ENCODE results near the gene PLD4.
A peak's percentile ranks its signal among the peaks of the same experiment; 100 is the strongest.
"Not testable (repeated sequence)": the region's sequence is repeated elsewhere in the genome, so short reads cannot be mapped to it uniquely, and the experiment has no call there.

The PLD4 gene, protein sequence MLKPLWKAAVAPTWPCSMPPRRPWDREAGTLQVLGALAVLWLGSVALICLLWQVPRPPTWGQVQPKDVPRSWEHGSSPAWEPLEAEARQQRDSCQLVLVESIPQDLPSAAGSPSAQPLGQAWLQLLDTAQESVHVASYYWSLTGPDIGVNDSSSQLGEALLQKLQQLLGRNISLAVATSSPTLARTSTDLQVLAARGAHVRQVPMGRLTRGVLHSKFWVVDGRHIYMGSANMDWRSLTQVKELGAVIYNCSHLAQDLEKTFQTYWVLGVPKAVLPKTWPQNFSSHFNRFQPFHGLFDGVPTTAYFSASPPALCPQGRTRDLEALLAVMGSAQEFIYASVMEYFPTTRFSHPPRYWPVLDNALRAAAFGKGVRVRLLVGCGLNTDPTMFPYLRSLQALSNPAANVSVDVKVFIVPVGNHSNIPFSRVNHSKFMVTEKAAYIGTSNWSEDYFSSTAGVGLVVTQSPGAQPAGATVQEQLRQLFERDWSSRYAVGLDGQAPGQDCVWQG

GRCh38 chr14:104924421-104925213 is at the start of gene PLD4:
Gene PLD4, plus strand, starts transcription at chr14:104924879. Its CDS starts 2,262 bp downstream, at chr14:104927141.
- DNase-seq (ENCODE audit: low read depth in 2 of 2) = no peak

DNA sequence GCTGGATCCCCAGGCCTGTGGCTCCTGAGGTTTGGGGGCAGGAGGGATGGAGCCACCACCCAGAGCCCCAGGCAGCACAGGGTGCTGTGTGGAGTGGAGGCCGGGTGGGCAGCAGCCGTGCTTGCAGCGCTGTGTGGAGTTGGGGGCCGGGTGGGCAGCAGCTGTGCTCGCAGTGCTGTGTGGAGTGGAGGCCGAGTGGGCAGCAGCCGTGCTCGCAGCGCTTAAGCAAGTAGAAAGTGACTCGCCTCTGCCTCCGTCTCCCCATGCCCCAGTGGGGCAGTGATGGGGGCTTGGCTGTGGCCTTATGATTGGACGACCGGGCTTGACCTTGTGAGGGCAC is 49.3 kb upstream of the PLD4 start:
- DNase-seq (ENCODE audit: low read depth in 2 of 2) = no peak

- DNase-seq (ENCODE audit: low read depth in 2 of 2) = no peak
Observed at GRCh38 chr14:104875811-104876210, 48.9 kb upstream of the PLD4 start.

DNA sequence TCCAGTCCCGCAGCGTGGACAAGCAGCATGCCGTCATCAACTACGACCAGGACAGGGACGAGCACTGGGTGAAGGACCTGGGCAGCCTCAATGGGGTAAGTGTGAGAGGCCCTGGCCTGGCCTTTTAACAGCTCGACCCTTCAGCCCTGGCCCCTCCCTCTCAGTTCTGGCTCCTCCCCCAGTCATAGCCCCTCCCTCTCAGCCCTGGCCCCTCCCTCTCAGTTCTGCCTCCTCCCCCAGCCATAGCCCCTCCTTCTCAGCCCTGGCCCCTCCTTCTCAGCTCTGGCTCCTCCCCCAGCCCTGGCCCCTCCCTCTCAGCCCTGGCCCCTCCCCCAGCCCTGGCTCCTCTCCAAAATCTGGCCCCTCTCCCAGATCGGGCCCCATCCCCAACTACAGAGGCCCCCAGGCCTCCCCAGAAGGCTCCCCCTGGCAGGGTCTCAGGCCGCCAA is 48.4 kb upstream of the PLD4 start:
- peak; percentile 5 to 11 for DNase-seq (ENCODE audit: low read depth in 2 of 2)

DNA sequence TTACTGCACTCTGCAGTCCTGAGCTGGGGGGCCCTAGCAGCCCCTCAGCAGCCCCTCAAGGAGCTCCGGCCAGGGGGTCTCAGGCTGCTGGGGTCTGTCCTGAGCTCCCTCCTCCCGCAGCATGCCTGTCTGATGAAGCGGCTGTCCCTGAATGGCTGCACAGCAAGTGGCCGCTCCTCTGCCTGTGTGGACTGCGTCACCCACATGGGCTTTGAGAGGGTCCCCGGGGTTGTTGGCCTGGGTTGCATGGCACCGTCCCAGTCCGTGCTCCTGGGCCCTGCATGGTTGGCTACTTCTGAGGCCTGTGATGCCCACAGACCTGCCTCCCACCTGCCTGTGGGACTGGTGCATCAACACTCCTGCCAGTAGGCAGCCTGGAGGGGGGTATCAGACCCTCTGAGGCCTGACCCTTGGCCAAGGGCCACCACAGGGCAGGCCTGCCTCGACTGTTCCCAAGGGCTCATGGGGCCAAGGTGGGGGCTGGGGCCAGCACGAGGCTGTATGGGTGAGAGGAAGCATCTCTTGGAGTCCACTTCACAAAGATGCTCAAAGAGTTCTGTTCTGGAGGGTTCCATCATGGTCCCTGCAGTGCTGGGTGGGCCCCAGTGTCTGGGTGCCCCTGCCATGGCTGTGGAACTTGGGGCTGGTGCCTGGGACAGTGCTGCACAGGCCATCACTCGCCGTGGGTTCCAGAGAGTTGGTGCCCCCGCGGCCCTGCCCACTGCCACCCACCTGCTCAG is 47.4 kb upstream of the PLD4 start:
- no peak for DNase-seq (ENCODE audit: low read depth in 2 of 2)

GRCh38 chr14:104877806-104878550 is 46.7 kb upstream of the PLD4 start:
- DNase-seq (ENCODE audit: low read depth in 2 of 2) = no peak

DNA sequence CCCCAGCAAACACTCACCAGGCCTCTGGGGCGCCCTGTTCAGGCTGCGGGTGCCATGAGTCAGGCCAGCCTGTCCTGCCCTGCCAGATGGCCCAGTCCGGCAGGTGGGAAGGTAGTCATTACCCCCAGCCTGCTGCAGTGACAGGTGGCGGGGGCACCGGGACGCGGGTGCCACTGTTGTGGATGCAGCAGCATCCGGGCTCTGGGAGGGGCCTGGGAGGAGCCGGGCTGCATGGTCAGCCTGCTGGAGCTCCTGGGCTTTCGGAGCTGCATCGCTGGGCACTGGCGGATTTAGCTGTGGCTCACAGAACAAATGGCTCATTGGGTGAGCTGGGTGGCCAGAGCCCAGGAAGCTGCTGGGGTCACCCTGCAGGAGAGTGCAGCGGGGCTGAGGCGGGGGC is 46.1 kb upstream of the PLD4 start:
- no peak for DNase-seq (ENCODE audit: low read depth in 2 of 2)

DNA sequence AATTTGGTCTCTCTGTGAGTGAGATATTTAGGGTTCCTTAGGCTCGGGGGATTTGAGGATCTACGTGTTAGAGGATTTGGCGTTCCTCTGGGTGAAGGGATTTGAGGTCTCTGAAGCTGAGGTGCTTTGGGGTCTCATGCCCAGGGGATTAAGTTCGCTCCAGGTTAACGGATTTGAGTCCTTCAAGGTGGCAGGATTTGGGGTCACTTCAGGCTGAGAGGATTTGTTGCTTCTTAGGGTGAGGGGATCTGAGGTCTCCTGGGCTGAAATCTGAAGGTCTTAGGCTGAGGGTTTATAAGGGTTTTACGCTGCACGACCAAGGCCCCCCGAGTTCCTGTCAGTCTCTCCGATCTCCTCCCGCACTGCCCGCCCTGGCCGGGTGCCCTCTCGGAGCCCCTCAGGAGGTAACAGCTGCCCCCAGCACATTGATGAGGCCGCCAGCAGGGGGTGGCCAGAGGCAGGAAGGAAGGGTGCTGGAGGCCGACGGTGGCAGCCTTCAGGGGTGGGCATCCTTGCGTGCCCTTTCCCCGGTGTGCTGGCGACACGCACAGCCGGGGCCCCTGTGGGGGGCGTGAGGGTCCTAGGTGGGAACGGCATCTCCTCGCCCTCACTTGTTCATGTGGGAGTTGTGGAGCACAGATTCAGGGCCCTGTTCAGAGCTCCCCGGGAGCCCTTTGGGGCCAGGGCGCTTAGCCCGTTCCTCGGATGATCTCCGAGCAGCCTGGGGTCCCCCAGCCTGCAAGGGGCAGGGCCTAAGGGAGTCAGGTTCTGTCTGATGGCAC is 45.3 kb upstream of the PLD4 start:
- DNase-seq (ENCODE audit: low read depth in 2 of 2) = no peak

- DNase-seq (ENCODE audit: low read depth in 2 of 2) = no peak
Observed at GRCh38 chr14:104879983-104880565, 44.6 kb upstream of the PLD4 start.

DNA sequence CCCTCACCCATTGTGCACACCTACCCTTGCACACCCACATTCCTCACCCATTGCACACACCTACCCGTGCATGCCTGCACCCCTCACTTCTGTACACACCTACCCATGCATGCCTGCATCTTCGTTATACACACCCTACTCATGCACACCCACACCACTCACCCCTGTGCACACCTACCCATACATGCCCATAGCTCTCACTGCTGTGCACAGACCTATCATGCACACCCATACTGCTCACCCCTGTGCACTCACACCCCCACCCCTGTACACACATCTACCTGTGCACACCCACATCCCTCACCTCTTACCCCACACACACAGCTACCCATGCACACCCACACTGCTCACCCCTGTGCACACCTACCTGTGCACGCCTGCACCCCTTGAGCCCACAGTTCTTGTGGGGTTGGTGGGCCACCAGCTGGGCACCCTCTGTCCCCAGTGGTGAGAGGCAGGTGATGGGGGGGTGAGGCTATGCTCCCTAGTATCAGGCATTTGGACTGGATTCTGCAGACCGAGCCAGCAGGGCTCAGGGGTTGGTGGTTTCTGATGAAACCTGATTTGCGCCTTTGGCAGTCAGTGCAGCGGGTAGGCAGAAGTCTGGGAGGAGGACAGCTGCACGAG is 44.0 kb upstream of the PLD4 start:
- DNase-seq (ENCODE audit: low read depth in 2 of 2) = no peak

DNA sequence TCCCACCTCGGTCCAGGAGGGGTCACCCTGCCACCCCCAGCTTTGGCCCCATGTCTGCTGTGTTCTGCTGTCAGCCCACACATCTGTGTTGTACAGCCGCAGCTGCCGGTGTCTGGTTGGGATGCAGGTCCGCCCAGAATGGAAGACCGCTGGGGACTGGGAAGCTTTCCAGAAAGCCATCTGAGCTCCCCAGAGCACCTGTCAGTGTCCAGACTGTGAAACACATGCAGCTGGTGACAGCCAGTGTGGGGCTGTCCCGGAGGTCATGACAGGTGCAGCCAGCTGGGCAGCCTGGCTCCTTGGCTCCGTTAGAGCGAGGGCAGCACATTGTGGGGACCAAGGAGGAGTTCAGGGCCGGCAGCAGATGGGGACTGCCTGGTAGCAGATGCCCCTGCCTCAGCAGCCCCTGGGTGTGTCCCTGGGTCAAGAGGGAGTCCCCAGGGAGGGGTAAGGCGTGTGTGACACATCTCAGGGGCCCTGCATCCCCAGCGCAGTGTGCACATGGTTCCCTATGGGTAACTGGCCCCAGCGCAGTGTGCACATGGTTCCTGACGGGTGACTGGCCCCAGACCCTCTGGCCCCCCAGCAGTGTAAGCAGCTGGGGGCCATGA is 43.2 kb upstream of the PLD4 start:
- DNase-seq (ENCODE audit: low read depth in 2 of 2) = no peak

DNA sequence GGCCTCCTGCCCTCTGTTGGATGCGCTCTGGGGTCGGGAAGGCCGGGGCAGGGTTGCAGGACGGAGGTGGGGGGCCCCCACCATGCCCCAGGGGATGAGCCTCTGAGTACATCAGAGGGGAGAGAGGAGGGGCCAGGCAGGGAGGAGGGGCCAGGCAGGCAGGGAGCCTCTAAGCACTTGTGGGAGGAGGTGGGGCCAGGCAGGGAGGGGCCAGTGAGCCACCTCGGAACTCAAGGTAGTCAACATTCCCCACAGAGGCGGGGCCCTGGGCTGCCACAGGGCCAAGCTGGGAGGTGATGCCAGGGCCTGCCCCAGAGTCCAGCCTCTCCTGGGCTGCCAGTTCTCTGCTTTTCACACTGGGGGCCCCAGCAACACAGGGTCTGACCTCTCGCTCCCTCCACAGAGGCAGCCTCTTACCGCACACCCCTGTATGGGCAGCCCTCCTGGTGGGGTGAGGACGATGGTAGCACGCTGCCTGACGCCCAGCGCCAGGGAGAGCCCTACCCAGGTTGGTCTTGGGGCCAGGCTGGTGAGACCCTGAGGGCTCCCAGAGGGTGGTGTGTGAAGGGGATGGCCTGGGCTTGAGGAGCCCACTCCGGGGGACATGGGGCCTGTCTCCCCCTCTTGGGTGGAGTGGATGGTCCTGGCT is 42.2 kb upstream of the PLD4 start:
- peak in 1 of 2 donors; percentile 6 for DNase-seq (ENCODE audit: low read depth in 2 of 2)

DNA sequence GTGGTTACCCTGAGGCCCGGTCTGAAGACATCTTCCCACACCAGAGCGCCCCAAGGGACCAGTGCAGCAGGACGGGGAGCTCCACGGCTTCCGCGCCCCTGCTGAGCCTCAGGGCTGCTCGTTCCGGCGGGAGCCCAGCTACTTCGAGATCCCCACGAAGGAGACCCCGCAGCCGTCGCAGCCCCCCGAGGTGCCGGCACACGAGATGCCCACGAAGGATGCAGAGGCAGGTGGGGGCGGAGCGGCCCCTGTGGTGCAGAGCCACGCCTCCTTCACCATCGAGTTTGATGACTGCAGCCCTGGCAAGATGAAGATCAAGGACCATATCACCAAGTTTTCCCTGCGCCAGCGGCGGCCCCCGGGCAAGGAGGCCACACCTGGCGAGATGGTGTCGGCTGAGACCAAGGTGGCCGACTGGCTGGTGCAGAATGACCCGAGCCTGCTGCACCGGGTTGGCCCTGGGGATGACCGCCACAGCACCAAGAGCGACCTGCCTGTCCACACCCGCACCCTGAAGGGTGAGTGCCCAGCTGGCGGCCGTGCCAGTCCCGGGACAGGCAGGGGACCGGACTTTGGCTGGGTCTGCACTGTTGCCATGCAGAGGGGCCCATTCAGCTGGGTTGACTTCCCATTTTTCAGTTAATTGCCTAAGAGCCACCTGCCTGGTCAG is 41.6 kb upstream of the PLD4 start:
- no peak for DNase-seq (ENCODE audit: low read depth in 2 of 2)

GRCh38 chr14:104883681-104884361 is 40.9 kb upstream of the PLD4 start:
- no peak for DNase-seq (ENCODE audit: low read depth in 2 of 2)

GRCh38 chr14:104884381-104884780 is 40.3 kb upstream of the PLD4 start:
- not testable (repeated sequence) for DNase-seq (ENCODE audit: low read depth in 2 of 2)

GRCh38 chr14:104885031-104885972 is 39.4 kb upstream of the PLD4 start:
- DNase-seq (ENCODE audit: low read depth in 2 of 2) = no peak

Measured in stimulated activated CD8-positive, alpha-beta memory T cell treated with anti-CD3 and anti-CD28 coated beads, Interleukin-15, amount 100 ng/mL, for 48 hours (primary cell).